Measurements from ENCODE around the gene IMMP2L.

DNA sequence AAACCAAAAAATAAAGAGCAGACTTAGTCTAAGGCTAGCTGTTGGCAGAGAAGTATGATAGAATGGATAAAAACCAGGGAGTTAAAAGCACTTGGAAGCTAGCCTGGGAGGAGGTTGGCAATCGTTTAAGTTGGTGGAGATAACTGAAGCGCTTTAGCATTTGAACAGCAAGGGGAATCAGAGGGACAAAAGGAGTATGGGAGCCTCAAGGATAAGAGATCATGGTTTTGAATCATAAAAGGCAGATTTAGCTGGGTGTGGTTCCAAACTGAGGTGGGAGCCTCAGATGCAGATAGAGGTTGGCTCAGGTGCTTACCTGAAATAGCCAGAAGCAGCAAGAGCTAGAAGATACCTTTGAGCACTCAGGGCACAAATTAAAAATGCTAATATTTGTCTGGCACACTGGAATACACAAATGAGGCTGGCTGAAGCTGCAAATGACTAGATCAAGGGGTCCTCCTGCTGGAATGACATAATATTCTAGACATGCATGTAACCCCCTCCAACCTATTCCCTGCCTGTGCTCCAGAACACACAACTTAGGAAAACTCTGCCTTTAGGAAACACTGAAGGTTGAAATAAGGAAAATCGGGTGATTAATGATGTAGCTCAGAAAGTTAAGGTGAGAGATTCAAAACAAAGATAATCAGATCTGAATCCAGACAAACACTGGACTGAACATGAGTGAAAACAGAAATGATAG is 843.6 kb downstream of the IMMP2L start:
- TF ChIP-seq, protein P1, sequence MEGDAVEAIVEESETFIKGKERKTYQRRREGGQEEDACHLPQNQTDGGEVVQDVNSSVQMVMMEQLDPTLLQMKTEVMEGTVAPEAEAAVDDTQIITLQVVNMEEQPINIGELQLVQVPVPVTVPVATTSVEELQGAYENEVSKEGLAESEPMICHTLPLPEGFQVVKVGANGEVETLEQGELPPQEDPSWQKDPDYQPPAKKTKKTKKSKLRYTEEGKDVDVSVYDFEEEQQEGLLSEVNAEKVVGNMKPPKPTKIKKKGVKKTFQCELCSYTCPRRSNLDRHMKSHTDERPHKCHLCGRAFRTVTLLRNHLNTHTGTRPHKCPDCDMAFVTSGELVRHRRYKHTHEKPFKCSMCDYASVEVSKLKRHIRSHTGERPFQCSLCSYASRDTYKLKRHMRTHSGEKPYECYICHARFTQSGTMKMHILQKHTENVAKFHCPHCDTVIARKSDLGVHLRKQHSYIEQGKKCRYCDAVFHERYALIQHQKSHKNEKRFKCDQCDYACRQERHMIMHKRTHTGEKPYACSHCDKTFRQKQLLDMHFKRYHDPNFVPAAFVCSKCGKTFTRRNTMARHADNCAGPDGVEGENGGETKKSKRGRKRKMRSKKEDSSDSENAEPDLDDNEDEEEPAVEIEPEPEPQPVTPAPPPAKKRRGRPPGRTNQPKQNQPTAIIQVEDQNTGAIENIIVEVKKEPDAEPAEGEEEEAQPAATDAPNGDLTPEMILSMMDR (IDR thresholded peaks at IDR 0.05), result no peak
- TF ChIP-seq, protein P2, sequence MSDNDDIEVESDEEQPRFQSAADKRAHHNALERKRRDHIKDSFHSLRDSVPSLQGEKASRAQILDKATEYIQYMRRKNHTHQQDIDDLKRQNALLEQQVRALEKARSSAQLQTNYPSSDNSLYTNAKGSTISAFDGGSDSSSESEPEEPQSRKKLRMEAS (IDR thresholded peaks at IDR 0.05; ENCODE audit: low read depth), result no peak
- TF ChIP-seq JUND (IDR thresholded peaks at IDR 0.05), result no peak

Data from SK-N-SH (cell line).